ENCODE results near the gene RAB11B. TPM values are rescaled to one million over a fixed set of nuclear protein-coding genes. Genes with fewer than 3 reads are reported as not detected.

Gene RAB11B
- total RNA-seq, 4 donors from 2014 or later, result 40.6 to 125 (median 56.8) TPM

- 0 to 1% methylated on average over 29 to 36 of the region's 45 CpGs for WGBS, 2 donors
- TF ChIP-seq CTCF (IDR thresholded peaks at IDR 0.05), result no peak
- no peak for TF ChIP-seq POLR2A (IDR thresholded peaks at IDR 0.05)
- peak overlapping the region; percentile 96 for H3K4me3 ChIP-seq (ENCODE audit: low read depth, poor library complexity, severe bottlenecking)
- intact Hi-C loops (cut with DNase I; ENCODE audit: low total_unique reads), result loop anchor here (5.0 kb wide), 1 partner anchor 1887 kb away; the partner anchor contains the start of gene RAVER1
- peak; percentile 38 to 88 for DNase-seq (ENCODE audit: low spot score in 2 of 2)
Measured at GRCh38 chr19:8445488-8446001, 55.4 kb downstream of the RAB11B start.

- DNase-seq (ENCODE audit: low spot score in 2 of 2), result no peak
- no peak overlapping the region for H3K4me3 ChIP-seq (ENCODE audit: low read depth, poor library complexity, severe bottlenecking)
- intact Hi-C loops (cut with DNase I; ENCODE audit: low total_unique reads), result loop anchor here (5.0 kb wide), 1 partner anchor 1886 kb away; the partner anchor contains the start of gene RAVER1
- WGBS, 2 donors, result 17 to 20% methylated on average over 16 of the region's 16 CpGs
- TF ChIP-seq CTCF (IDR thresholded peaks at IDR 0.05) (no peak), POLR2A (IDR thresholded peaks at IDR 0.05) (no peak)
Measured at GRCh38 chr19:8446061-8446709, 56.0 kb downstream of the RAB11B start.

- 59 to 72% methylated on average over 7 of the region's 8 CpGs for WGBS, 2 donors
- no peak for DNase-seq (ENCODE audit: low spot score in 2 of 2)
- TF ChIP-seq CTCF (IDR thresholded peaks at IDR 0.05), result no peak
- TF ChIP-seq POLR2A (IDR thresholded peaks at IDR 0.05), result no peak
- no peak overlapping the region for H3K4me3 ChIP-seq (ENCODE audit: low read depth, poor library complexity, severe bottlenecking)
- intact Hi-C loops (cut with DNase I; ENCODE audit: low total_unique reads), result loop anchor here (5.0 kb wide), 1 partner anchor 1882 kb away; the partner anchor contains the start of gene RAVER1
Measured at GRCh38 chr19:8449830-8450229, 59.7 kb downstream of the RAB11B start.

GRCh38 chr19:8451377-8451776 lies 61.2 kb downstream of the RAB11B start:
- intact Hi-C loops (cut with DNase I; ENCODE audit: low total_unique reads), result no loop called here
- H3K4me3 ChIP-seq (ENCODE audit: low read depth, poor library complexity, severe bottlenecking), result no peak overlapping the region
- TF ChIP-seq POLR2A (IDR thresholded peaks at IDR 0.05) (no peak), CTCF (IDR thresholded peaks at IDR 0.05) (no peak)
- no peak for DNase-seq (ENCODE audit: low spot score in 2 of 2)
- 71 to 72% methylated on average over 6 of the region's 6 CpGs for WGBS, 2 donors

- no peak overlapping the region for H3K4me3 ChIP-seq (ENCODE audit: low read depth, poor library complexity, severe bottlenecking)
- TF ChIP-seq POLR2A (IDR thresholded peaks at IDR 0.05) (no peak), CTCF (IDR thresholded peaks at IDR 0.05) (no peak)
- intact Hi-C loops (cut with DNase I; ENCODE audit: low total_unique reads), result no loop called here
- DNase-seq (ENCODE audit: low spot score in 2 of 2), result no peak
- 55 to 63% methylated on average over 3 of the region's 3 CpGs for WGBS, 2 donors
Measured at GRCh38 chr19:8451885-8452284, 61.7 kb downstream of the RAB11B start.
